ENCODE measurements around the gene RFX1.

The RFX1 gene

GRCh38 chr19:13977803-13978202 lies 28.3 kb downstream of the RFX1 start:
- ChIA-PET CTCF (no interaction called here), POLR2A (interaction anchor here (0.6 to 1.3 kb wide), 3 partner anchors 27 to 66 kb away, joined by 3 to 5 read pairs (median 3); partner anchors contain the start of gene RFX1)
- peaks cover 16 to 61% of the 10 kb centered on the region in 2 experiments; a peak in 2 of 3 replicates for H3K36me3 ChIP-seq (ENCODE audit: control insufficient read depth in 2 of 2, insufficient read depth in 1 of 2, low read length in 2 of 2)
- H3K4me1 ChIP-seq (ENCODE audit: control insufficient read depth, insufficient read depth, low read length), result no peaks in the 10 kb centered on the region; the same call in 1 of the 2 replicates
- TF ChIP-seq ZNF18 (tag by site-specific recombination; IDR thresholded peaks at IDR 0.05), result no peak
- no peak for TF ChIP-seq OSR2 (tag by site-specific recombination; IDR thresholded peaks at IDR 0.05)
- TF ChIP-seq REPIN1 (tag by site-specific recombination; IDR thresholded peaks at IDR 0.05; ENCODE audit: low read depth), result no peak
- no peak for TF ChIP-seq ZNF433 (tag by site-specific recombination; IDR thresholded peaks at IDR 0.05; ENCODE audit: low read depth)
- TF ChIP-seq SALL2 (tag by site-specific recombination; IDR thresholded peaks at IDR 0.05; ENCODE audit: borderline replicate concordance), result no peak
- TF ChIP-seq GLIS1 (tag by site-specific recombination; IDR thresholded peaks at IDR 0.05), result no peak
- no peak for TF ChIP-seq ZXDB (tag by site-specific recombination; IDR thresholded peaks at IDR 0.05)
- no peak for TF ChIP-seq ZNF707 (tag by site-specific recombination; IDR thresholded peaks at IDR 0.05)
- TF ChIP-seq ZNF544 (tag by site-specific recombination; IDR thresholded peaks at IDR 0.05), result no peak
- no peak for TF ChIP-seq ZNF518A (tag by site-specific recombination; conservative IDR thresholded peaks at IDR 0.05; ENCODE audit: low read depth)
- TF ChIP-seq ZNF670 (tag by site-specific recombination; IDR thresholded peaks at IDR 0.05; ENCODE audit: low read depth), result no peak
- TF ChIP-seq ZNF366 (tag by site-specific recombination; conservative IDR thresholded peaks at IDR 0.05), result no peak
- no peak for TF ChIP-seq ZNF341 (tag by site-specific recombination; IDR thresholded peaks at IDR 0.05; ENCODE audit: low read depth)
- TF ChIP-seq ZNF768 (tag by site-specific recombination; IDR thresholded peaks at IDR 0.05), result no peak
- TF ChIP-seq KLF1 (tag by site-specific recombination; IDR thresholded peaks at IDR 0.05), result no peak
- no peak for TF ChIP-seq MZF1 (tag by site-specific recombination; IDR thresholded peaks at IDR 0.05; ENCODE audit: borderline replicate concordance)
- TF ChIP-seq ZBTB21 (tag by site-specific recombination; IDR thresholded peaks at IDR 0.05), result no peak
- no peak for TF ChIP-seq ZNF138 (tag by site-specific recombination; IDR thresholded peaks at IDR 0.05; ENCODE audit: borderline replicate concordance)
- no peak overlapping the region for H3K27ac ChIP-seq (ENCODE audit: extremely low read depth, low read depth, low read length)
- H3K4me3 ChIP-seq (ENCODE audit: low read depth, low read length), result no peak overlapping the region
- H3K9me3 ChIP-seq (ENCODE audit: control insufficient read depth, insufficient read depth, low read depth, low read length), result no peaks in the 10 kb centered on the region

GRCh38 chr19:13976446-13976845 lies 29.7 kb downstream of the RFX1 start:
- Histone ChIP-seq H3K4me1 (ENCODE audit: control insufficient read depth, insufficient read depth, low read length) (no peaks in the 10 kb centered on the region; the same call in 1 of the 2 replicates), H3K4me3 (ENCODE audit: low read depth, low read length) (no peak overlapping the region), H3K9me3 (ENCODE audit: control insufficient read depth, insufficient read depth, low read depth, low read length) (no peaks in the 10 kb centered on the region), H3K36me3 (ENCODE audit: control insufficient read depth in 2 of 2, insufficient read depth in 1 of 2, low read length in 2 of 2) (peaks cover 20 to 53% of the 10 kb centered on the region in 2 experiments; a peak in 2 of 3 replicates), H3K27ac (ENCODE audit: extremely low read depth, low read depth, low read length) (no peak overlapping the region)
- ChIA-PET CTCF (interaction anchor here (0.6 to 0.7 kb wide), 2 partner anchors 182 to 606 kb away, joined by 3 read pairs; no protein-coding TSS in a partner anchor), POLR2A (no interaction called here)
- TF ChIP-seq BCL11A (tag by site-specific recombination; IDR thresholded peaks at IDR 0.05; ENCODE audit: low read depth) (no peak), ZXDB (tag by site-specific recombination; IDR thresholded peaks at IDR 0.05) (no peak), OSR2 (tag by site-specific recombination; IDR thresholded peaks at IDR 0.05) (no peak), HOXD13 (CRISPR knock-in tag; IDR thresholded peaks at IDR 0.05; ENCODE audit: borderline replicate concordance) (no peak), ZNF157 (tag by site-specific recombination; IDR thresholded peaks at IDR 0.05) (no peak), ZNF777 (tag by site-specific recombination; IDR thresholded peaks at IDR 0.05; ENCODE audit: borderline replicate concordance) (no peak), ZNF433 (tag by site-specific recombination; IDR thresholded peaks at IDR 0.05; ENCODE audit: low read depth) (no peak), ZNF2 (tag by site-specific recombination; IDR thresholded peaks at IDR 0.05) (no peak), KLF1 (tag by site-specific recombination; IDR thresholded peaks at IDR 0.05) (no peak), ZNF514 (tag by site-specific recombination; IDR thresholded peaks at IDR 0.05) (no peak), KLF10 (tag by site-specific recombination; IDR thresholded peaks at IDR 0.05) (no peak)
